Measurements from ENCODE around the gene TMEM170B. TPM values are rescaled to one million over a fixed set of nuclear protein-coding genes. Genes with fewer than 3 reads are reported as not detected.

Gene TMEM170B
- total RNA-seq = 4.3 TPM

GRCh38 chr6:11537229-11538051, at the start of gene TMEM170B:
TMEM170B (plus strand) TSS chr6:11537749; CDS start chr6:11538278, 529 bp downstream.
- ATAC-seq (peak; percentile 92), DNase-seq (ENCODE audit: low spot score) (peak; percentile 96)

GRCh38 chr6:11490996-11491395, 46.6 kb upstream of the TMEM170B start:
- DNase-seq (ENCODE audit: low spot score) (no peak), ATAC-seq (no peak)

- no peak for ATAC-seq
- no peak for DNase-seq (ENCODE audit: low spot score)
Measured at GRCh38 chr6:11491596-11492463, 45.7 kb upstream of the TMEM170B start.

- no peak for DNase-seq (ENCODE audit: low spot score)
- no peak for ATAC-seq
Measured at GRCh38 chr6:11492464-11493290, 44.9 kb upstream of the TMEM170B start.

GRCh38 chr6:11493974-11494373, 43.6 kb upstream of the TMEM170B start:
- ATAC-seq (no peak), DNase-seq (ENCODE audit: low spot score) (no peak)

- ATAC-seq (no peak), DNase-seq (ENCODE audit: low spot score) (no peak)
Measured at GRCh38 chr6:11494786-11495564, 42.6 kb upstream of the TMEM170B start.

GRCh38 chr6:11495565-11496145, 41.9 kb upstream of the TMEM170B start:
- DNase-seq (ENCODE audit: low spot score) = no peak
- peak; percentile 11 for ATAC-seq

GRCh38 chr6:11496152-11497060, 41.1 kb upstream of the TMEM170B start:
- DNase-seq (ENCODE audit: low spot score) = peak; percentile 75
- peak; percentile 99 for ATAC-seq

GRCh38 chr6:11497107-11497506, 40.4 kb upstream of the TMEM170B start:
- ATAC-seq (no peak), DNase-seq (ENCODE audit: low spot score) (no peak)

GRCh38 chr6:11497881-11498280, 39.7 kb upstream of the TMEM170B start:
- DNase-seq (ENCODE audit: low spot score) = no peak
- ATAC-seq = no peak

- no peak for ATAC-seq
- no peak for DNase-seq (ENCODE audit: low spot score)
Measured at GRCh38 chr6:11500008-11500407, 37.5 kb upstream of the TMEM170B start.

- no peak for ATAC-seq
Measured at GRCh38 chr6:11509471-11509870, 28.1 kb upstream of the TMEM170B start.

GRCh38 chr6:11514672-11515071, 22.9 kb upstream of the TMEM170B start:
- no peak for ATAC-seq

More at GRCh38 chr6:11509471-11509870, 28.1 kb upstream of the TMEM170B start:
- no peak for DNase-seq (ENCODE audit: low spot score)

GRCh38 chr6:11515763-11516162, 21.8 kb upstream of the TMEM170B start:
- ATAC-seq (peak; percentile 49), DNase-seq (ENCODE audit: low spot score) (no peak)

More at GRCh38 chr6:11514672-11515071, 22.9 kb upstream of the TMEM170B start:
- no peak for DNase-seq (ENCODE audit: low spot score)

GRCh38 chr6:11522812-11523605, 14.5 kb upstream of the TMEM170B start:
- ATAC-seq = peak; percentile 42
- DNase-seq (ENCODE audit: low spot score) = no peak

- DNase-seq (ENCODE audit: low spot score) (no peak), ATAC-seq (peak; percentile 61)
Measured at GRCh38 chr6:11525468-11526155, 11.9 kb upstream of the TMEM170B start.

- no peak for ATAC-seq
Measured at GRCh38 chr6:11526156-11526505, 11.4 kb upstream of the TMEM170B start.

More at GRCh38 chr6:11526156-11526505, 11.4 kb upstream of the TMEM170B start:
- DNase-seq (ENCODE audit: low spot score) = no peak
